ENCODE measurements around the gene MIER2.
"Not testable (repeated sequence)": the region's sequence is repeated elsewhere in the genome, so short reads cannot be mapped to it uniquely, and the experiment has no call there.

The MIER2 gene

GRCh38 chr19:388691-389090 is 44.1 kb upstream of the MIER2 start (continued):
- TF ChIP-seq TSHZ2 (CRISPR knock-in tag; IDR thresholded peaks at IDR 0.05) (no peak), TCF4 (CRISPR knock-in tag; IDR thresholded peaks at IDR 0.05; ENCODE audit: borderline replicate concordance) (no peak), ZNF70 (CRISPR knock-in tag; IDR thresholded peaks at IDR 0.05) (no peak), ZFP3 (CRISPR knock-in tag; IDR thresholded peaks at IDR 0.05) (no peak), ZNF565 (CRISPR knock-in tag; conservative IDR thresholded peaks at IDR 0.05; ENCODE audit: low read depth) (no peak), OSR1 (CRISPR knock-in tag; IDR thresholded peaks at IDR 0.05) (no peak), ESRRG (CRISPR knock-in tag; IDR thresholded peaks at IDR 0.05) (no peak), CSDC2 (CRISPR knock-in tag; IDR thresholded peaks at IDR 0.05) (no peak), SNAI2 (CRISPR knock-in tag; IDR thresholded peaks at IDR 0.05) (no peak), PPARA (CRISPR knock-in tag; IDR thresholded peaks at IDR 0.05; ENCODE audit: borderline replicate concordance) (no peak), BACH2 (CRISPR knock-in tag; IDR thresholded peaks at IDR 0.05; ENCODE audit: borderline replicate concordance) (no peak), CREB5 (CRISPR knock-in tag; IDR thresholded peaks at IDR 0.05; ENCODE audit: low read depth) (no peak), GLIS3 (CRISPR knock-in tag; IDR thresholded peaks at IDR 0.05) (no peak)

- no peak for ATAC-seq
These were observed 43.2 kb upstream of the MIER2 start for GRCh38 chr19:387777-388176.

GRCh38 chr19:386632-387301 is 42.2 kb upstream of the MIER2 start:
- not testable (repeated sequence) for ATAC-seq

More at GRCh38 chr19:387777-388176, 43.2 kb upstream of the MIER2 start:
- TF ChIP-seq ESRRG (CRISPR knock-in tag; IDR thresholded peaks at IDR 0.05): no peak
- no peak for TF ChIP-seq BACH2 (CRISPR knock-in tag; IDR thresholded peaks at IDR 0.05; ENCODE audit: borderline replicate concordance)

- ATAC-seq: not testable (repeated sequence)
These were observed 41.6 kb upstream of the MIER2 start for GRCh38 chr19:386189-386588.

GRCh38 chr19:384799-385169 is 40.2 kb upstream of the MIER2 start:
- no peak for ATAC-seq
- no peak for TF ChIP-seq POU6F1 (CRISPR knock-in tag; IDR thresholded peaks at IDR 0.05; ENCODE audit: borderline replicate concordance, low read depth)
- TF ChIP-seq ESRRG (CRISPR knock-in tag; IDR thresholded peaks at IDR 0.05): no peak
- TF ChIP-seq ZFP3 (CRISPR knock-in tag; IDR thresholded peaks at IDR 0.05): no peak
- TF ChIP-seq SNAI2 (CRISPR knock-in tag; IDR thresholded peaks at IDR 0.05): no peak
- no peak for TF ChIP-seq TCF4 (CRISPR knock-in tag; IDR thresholded peaks at IDR 0.05; ENCODE audit: borderline replicate concordance)
- no peak for TF ChIP-seq ZNF8 (CRISPR knock-in tag; IDR thresholded peaks at IDR 0.05)
- no peak for TF ChIP-seq ZFP30 (CRISPR knock-in tag; IDR thresholded peaks at IDR 0.05)
- TF ChIP-seq ZNF70 (CRISPR knock-in tag; IDR thresholded peaks at IDR 0.05): no peak

- peak; percentile 61 for ATAC-seq
- TF ChIP-seq CSDC2 (CRISPR knock-in tag; IDR thresholded peaks at IDR 0.05) (no peak), TCF4 (CRISPR knock-in tag; IDR thresholded peaks at IDR 0.05; ENCODE audit: borderline replicate concordance) (no peak), GLIS3 (CRISPR knock-in tag; IDR thresholded peaks at IDR 0.05) (no peak), CSRNP3 (CRISPR knock-in tag; IDR thresholded peaks at IDR 0.05) (no peak), RARB (CRISPR knock-in tag; IDR thresholded peaks at IDR 0.05) (no peak), ZFP3 (CRISPR knock-in tag; IDR thresholded peaks at IDR 0.05) (no peak)
These were observed 39.6 kb upstream of the MIER2 start for GRCh38 chr19:383922-384798.
